ENCODE data around the gene IGFL3.

- TF ChIP-seq, protein P1, sequence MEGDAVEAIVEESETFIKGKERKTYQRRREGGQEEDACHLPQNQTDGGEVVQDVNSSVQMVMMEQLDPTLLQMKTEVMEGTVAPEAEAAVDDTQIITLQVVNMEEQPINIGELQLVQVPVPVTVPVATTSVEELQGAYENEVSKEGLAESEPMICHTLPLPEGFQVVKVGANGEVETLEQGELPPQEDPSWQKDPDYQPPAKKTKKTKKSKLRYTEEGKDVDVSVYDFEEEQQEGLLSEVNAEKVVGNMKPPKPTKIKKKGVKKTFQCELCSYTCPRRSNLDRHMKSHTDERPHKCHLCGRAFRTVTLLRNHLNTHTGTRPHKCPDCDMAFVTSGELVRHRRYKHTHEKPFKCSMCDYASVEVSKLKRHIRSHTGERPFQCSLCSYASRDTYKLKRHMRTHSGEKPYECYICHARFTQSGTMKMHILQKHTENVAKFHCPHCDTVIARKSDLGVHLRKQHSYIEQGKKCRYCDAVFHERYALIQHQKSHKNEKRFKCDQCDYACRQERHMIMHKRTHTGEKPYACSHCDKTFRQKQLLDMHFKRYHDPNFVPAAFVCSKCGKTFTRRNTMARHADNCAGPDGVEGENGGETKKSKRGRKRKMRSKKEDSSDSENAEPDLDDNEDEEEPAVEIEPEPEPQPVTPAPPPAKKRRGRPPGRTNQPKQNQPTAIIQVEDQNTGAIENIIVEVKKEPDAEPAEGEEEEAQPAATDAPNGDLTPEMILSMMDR (IDR thresholded peaks at IDR 0.05): no peak
- TF ChIP-seq POLR2A (IDR thresholded peaks at IDR 0.05): no peak
These were observed 48.2 kb downstream of the IGFL3 start for GRCh38 chr19:46076031-46076880.

Data from esophagus squamous epithelium (tissue), 4 donors.